IMR-90 (cell line): Measurements from ENCODE around the gene HOXD10. TPM values are rescaled to one million over a fixed set of nuclear protein-coding genes. Genes with fewer than 3 reads are reported as not detected.

ENCODE experiments used
- ATAC-seq: fragments of 200-7000 bp; cut with Tn5 transposase; 2 replicates; pipeline ENCODE4 v1.9.1; 2020; ENCODE audit warnings: low read depth, mild to moderate bottlenecking, moderate library complexity
- BruUV-seq: library from RNA; stranded (reverse); fragments of 400-500 nt; replicated peaks from 2 replicates; lab custom pipeline; 2021; lab: Mats Ljungman, UMichigan
- CTCF ChIA-PET: fragments of 300-600 bp; formaldehyde crosslinking; extraction: SDS; loops from one replicate; lab custom pipeline; 2021; ENCODE audit warnings: antibody characterized with exemption; lab: Yijun Ruan, JAX
- POLR2A ChIA-PET: fragments of 300-600 bp; sonication (Branson Sonifier 250); formaldehyde crosslinking; loops from one replicate; lab custom pipeline; 2022; ENCODE audit warnings: antibody characterized with exemption; ENCODE audit not compliant: unreplicated experiment; lab: Charles Lee
- DNase-seq: peaks from one replicate; pipeline ENCODE4 v3.0.0; 2013
- H2AFZ ChIP-seq: replicated peaks from 2 replicates; pipeline ENCODE3; 2013; ENCODE audit warnings: low read length, mild to moderate bottlenecking; ENCODE audit not compliant: poor library complexity
- H2AK5ac ChIP-seq: 2 replicates; pipeline ENCODE4 v1.6.1; 2013; ENCODE audit warnings: low read depth, low read length, inconsistent platforms
- H2AK9ac ChIP-seq: replicated peaks from 2 replicates; pipeline ENCODE3; 2013; ENCODE audit warnings: mild to moderate bottlenecking, low read depth, low read length, moderate library complexity; ENCODE audit not compliant: poor library complexity
- H2BK120ac ChIP-seq: 2 replicates; pipeline ENCODE4 v1.6.1; 2013; ENCODE audit warnings: low read depth, low read length, inconsistent platforms
- H2BK15ac ChIP-seq: 3 replicates; pipeline ENCODE4 v1.6.1; 2013; ENCODE audit warnings: low read depth, low read length, inconsistent platforms
- H2BK20ac ChIP-seq: 2 replicates; pipeline ENCODE4 v1.6.1; 2013; ENCODE audit warnings: low read depth, mild to moderate bottlenecking, inconsistent platforms, low read length, moderate library complexity
- H2BK5ac ChIP-seq: 2 replicates; pipeline ENCODE4 v1.6.1; 2013; ENCODE audit warnings: mild to moderate bottlenecking, low read depth, low read length, inconsistent platforms; ENCODE audit not compliant: poor library complexity, severe bottlenecking
- H3K14ac ChIP-seq: replicated peaks from 2 replicates; pipeline ENCODE4 v1.6.1; 2013; ENCODE audit warnings: low read depth, low read length, inconsistent platforms
- H3K18ac ChIP-seq: 2 replicates; pipeline ENCODE4 v1.6.1; 2013; ENCODE audit warnings: low read depth, low read length, control low read depth
- H3K23ac ChIP-seq: 2 replicates; pipeline ENCODE4 v1.6.1; 2013; ENCODE audit warnings: low read depth, low read length, inconsistent platforms
- H3K27ac ChIP-seq: 2 replicates; pipeline ENCODE4 v1.5.1; 2013; ENCODE audit warnings: mild to moderate bottlenecking, control low read depth, low read length; ENCODE audit not compliant: insufficient read depth
- H3K27me3 ChIP-seq: 2 replicates; pipeline ENCODE4 v1.6.1; 2013; ENCODE audit warnings: low read length; ENCODE audit not compliant: control insufficient read depth, insufficient read depth
- H3K36me3 ChIP-seq: 2 replicates; pipeline ENCODE4 v1.6.1; 2013; ENCODE audit warnings: low read length, mixed read lengths; ENCODE audit not compliant: control insufficient read depth, insufficient read depth
- H3K4ac ChIP-seq: 2 replicates; pipeline ENCODE4 v1.6.1; 2013; ENCODE audit warnings: low read depth, low read length, inconsistent platforms
- H3K4me1 ChIP-seq: 2 replicates; pipeline ENCODE4 v1.6.1; 2013; ENCODE audit warnings: low read length, mixed read lengths; ENCODE audit not compliant: control insufficient read depth, insufficient read depth
- H3K4me2 ChIP-seq: 2 replicates; pipeline ENCODE4 v1.6.1; 2013; ENCODE audit warnings: low read depth, mild to moderate bottlenecking, control low read depth, low read length, moderate library complexity
- H3K4me3 ChIP-seq: 2 replicates; pipeline ENCODE4 v1.5.1; 2013; ENCODE audit warnings: low read depth, mild to moderate bottlenecking, control low read depth, low read length, moderate library complexity; ENCODE audit not compliant: insufficient read depth
- H3K56ac ChIP-seq: 2 replicates; pipeline ENCODE4 v1.6.1; 2013; ENCODE audit warnings: low read length, inconsistent platforms; ENCODE audit not compliant: insufficient read depth; ENCODE audit errors: extremely low read depth
- H3K79me1 ChIP-seq, 2 experiments: 2 replicates each; pipeline ENCODE4 v1.6.1; 2013; ENCODE audit warnings: low read length in 2 of 2, inconsistent platforms in 1 of 2, low read depth in 1 of 2
- H3K9ac ChIP-seq: 2 replicates; pipeline ENCODE4 v1.6.1; 2013; ENCODE audit warnings: low read depth, low read length, control low read depth
- H3K9me1 ChIP-seq: 2 replicates; pipeline ENCODE4 v1.6.1; 2013; ENCODE audit warnings: low read length, inconsistent platforms; ENCODE audit not compliant: insufficient read depth
- H3K9me3 ChIP-seq: 2 replicates; pipeline ENCODE4 v1.6.1; 2013; ENCODE audit warnings: low read length; ENCODE audit not compliant: control insufficient read depth, insufficient read depth
- H4K20me1 ChIP-seq: 2 replicates; pipeline ENCODE4 v1.6.1; 2013; ENCODE audit warnings: low read length, inconsistent platforms; ENCODE audit not compliant: insufficient read depth
- H4K5ac ChIP-seq: 2 replicates; pipeline ENCODE4 v1.6.1; 2013; ENCODE audit warnings: mild to moderate bottlenecking, low read depth, low read length, control low read depth
- H4K8ac ChIP-seq, 2 experiments: 2 replicates each; pipeline ENCODE4 v1.6.1; 2013; ENCODE audit warnings: low read depth in 2 of 2, low read length in 2 of 2, control low read depth in 1 of 2, inconsistent platforms in 1 of 2
- H4K91ac ChIP-seq: 2 replicates; pipeline ENCODE4 v1.6.1; 2013; ENCODE audit warnings: low read depth, low read length, inconsistent platforms; ENCODE audit not compliant: insufficient read depth
- BHLHE40 ChIP-seq: fragments of 150-350 bp; IDR thresholded peaks from 2 replicates; pipeline ENCODE4 v1.6.1; 2016; ENCODE audit warnings: mild to moderate bottlenecking, low read depth, low read length
- CEBPB ChIP-seq: IDR thresholded peaks from 2 replicates; pipeline ENCODE4 v1.6.1; 2012; ENCODE audit warnings: low read depth, low read length, improper control_type of control experiment
- CHD1 ChIP-seq: IDR thresholded peaks from 2 replicates; pipeline ENCODE4 v1.6.1; 2012; ENCODE audit warnings: low read depth, low read length, improper control_type of control experiment
- CTCF ChIP-seq: conservative IDR thresholded peaks from 2 replicates; pipeline ENCODE4 v1.5.1; 2012; ENCODE audit warnings: mild to moderate bottlenecking, low read depth, low read length, improper control_type of control experiment
- FOS ChIP-seq: fragments of 150-350 bp; IDR thresholded peaks from 2 replicates; pipeline ENCODE4 v1.6.1; 2016; ENCODE audit warnings: low read depth, low read length
- MAFK ChIP-seq: IDR thresholded peaks from 2 replicates; pipeline ENCODE4 v1.6.1; 2012; ENCODE audit warnings: low read depth, low read length, improper control_type of control experiment
- MAZ ChIP-seq: IDR thresholded peaks from 2 replicates; pipeline ENCODE4 v1.6.1; 2012; ENCODE audit warnings: low read depth, mild to moderate bottlenecking, low read length, improper control_type of control experiment, moderate library complexity, borderline replicate concordance
- MXI1 ChIP-seq: IDR thresholded peaks from 2 replicates; pipeline ENCODE4 v1.6.1; 2012; ENCODE audit warnings: low read depth, mild to moderate bottlenecking, low read length, moderate library complexity, borderline replicate concordance
- NFE2L2 ChIP-seq: fragments of 150-350 bp; IDR thresholded peaks from 2 replicates; pipeline ENCODE4 v1.6.1; 2016; ENCODE audit warnings: low read depth, mild to moderate bottlenecking, low read length
- POLR2A ChIP-seq: IDR thresholded peaks from 2 replicates; pipeline ENCODE4 v1.6.1; 2012; ENCODE audit warnings: mild to moderate bottlenecking, low read depth, low read length
- RAD21 ChIP-seq: IDR thresholded peaks from 2 replicates; pipeline ENCODE4 v1.6.1; 2012; ENCODE audit warnings: low read length, improper control_type of control experiment
- RCOR1 ChIP-seq: IDR thresholded peaks from 2 replicates; pipeline ENCODE4 v1.6.1; 2012; ENCODE audit warnings: mild to moderate bottlenecking, low read length, improper control_type of control experiment; ENCODE audit not compliant: insufficient replicate concordance
- RFX5 ChIP-seq: IDR thresholded peaks from 2 replicates; pipeline ENCODE4 v1.8.0; 2012; ENCODE audit warnings: low read depth, mild to moderate bottlenecking, low read length, moderate library complexity
- SMC3 ChIP-seq: fragments of 150-350 bp; IDR thresholded peaks from 2 replicates; pipeline ENCODE4 v1.6.1; 2016; ENCODE audit warnings: low read depth, mild to moderate bottlenecking, antibody characterized with exemption, low read length, moderate library complexity
- USF2 ChIP-seq: fragments of 150-350 bp; IDR thresholded peaks from 2 replicates; pipeline ENCODE4 v1.6.1; 2017; ENCODE audit warnings: mild to moderate bottlenecking, antibody characterized with exemption, low read length, low read depth
- WGBS, 2 experiments: methylation state at CpG; one replicate each; pipeline versions ENCODE4 v1.1.5 to v1.1.7; 2013; ENCODE audit warnings: missing lambda C conversion rate in 2 of 2; ENCODE audit not compliant: insufficient read length in 1 of 2; ENCODE audit errors: extremely low coverage in 2 of 2; 5-methylcytosine and 5-hydroxymethylcytosine counted together
- dilution Hi-C: fragments of 300-500 bp; cut with HindIII; formaldehyde crosslinking; loops from one replicate; pipeline ENCODE4 v1.14.3; 2018; ENCODE audit warnings: low sequenced_read_pairs; ENCODE audit not compliant: unreplicated experiment
- in situ Hi-C: fragments of 300-500 bp; cut with MboI; formaldehyde crosslinking; loops from 3 replicates; pipeline ENCODE4 v1.14.3; 2019; ENCODE audit warnings: low sequenced_read_pairs, inconsistent platforms, mixed read lengths
- intact Hi-C: fragments of 100-400 bp; cut with micrococcal nuclease; formaldehyde crosslinking; loops from 2 replicates; pipeline ENCODE4 v1.10.0; 2022
- polyA plus RNA-seq, 3 experiments: library from polyadenylated mRNA; depleted of rRNA; stranded (reverse); fragments of >200 nt; gene quantifications; 2 replicates each; pipeline ENCODE4 v1.2.3, GENCODE V29; 2012; ENCODE audit warnings: low replicate concordance in 1 of 3
- total RNA-seq: library from RNA; depleted of rRNA; stranded (reverse); fragments of >200 nt; gene quantifications from 2 replicates; pipeline ENCODE4 v1.2.3, GENCODE V29; 2012
- TF ChIP-seq, protein P1 (sequence below): fragments of 150-350 bp; IDR thresholded peaks from 2 replicates; pipeline ENCODE4 v1.6.1; 2016; ENCODE audit warnings: low read depth, mild to moderate bottlenecking, low read length, moderate library complexity, borderline replicate concordance

The HOXD10 gene
- total and polyA plus RNA-seq, 2 of the 4 experiments (the other 2 are of a cell fraction): not detected

DNA sequence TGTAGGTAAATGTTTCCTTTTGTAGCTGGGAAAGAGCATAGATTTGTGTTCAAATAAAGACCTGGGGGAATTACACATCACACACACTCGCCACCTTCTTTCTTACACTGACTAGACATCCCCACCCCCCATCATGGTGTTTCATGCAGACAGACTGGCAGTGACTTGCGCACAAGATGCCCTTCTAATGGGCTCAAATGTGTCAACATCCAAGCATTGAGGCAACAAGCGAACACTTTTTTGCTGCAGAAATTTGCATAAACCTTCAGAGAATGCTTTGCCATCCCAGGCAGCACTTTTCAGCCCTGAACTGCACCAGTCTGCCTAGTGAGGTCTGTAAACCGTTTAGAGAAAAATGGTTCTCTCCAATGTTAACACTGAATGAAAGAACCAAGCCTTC is 17.5 kb downstream of the HOXD10 start:
- ChIA-PET POLR2A (no interaction called here), CTCF (interaction anchor here (3.0 to 3.1 kb wide), 2 partner anchors 321 to 503 kb away, joined by 9 to 23 read pairs; no protein-coding TSS in a partner anchor)
- Histone ChIP-seq H4K91ac (no peak overlapping the region), H2BK20ac (no peak overlapping the region), H2AFZ (no peak overlapping the region), H3K4ac (no peak overlapping the region), H2BK15ac (no peak overlapping the region), H3K4me1 (no peaks in the 10 kb centered on the region), H3K79me1 (no peaks in the 10 kb centered on the region), H3K27me3 (peaks cover 93% of the 10 kb centered on the region), H3K23ac (no peak overlapping the region), H4K5ac (no peak overlapping the region), H2BK120ac (no peak overlapping the region), H3K18ac (no peak overlapping the region), H3K9me1 (no peaks in the 10 kb centered on the region), H2AK5ac (no peak overlapping the region), H3K9ac (no peak overlapping the region), H3K14ac (no peak overlapping the region), H3K36me3 (no peaks in the 10 kb centered on the region), H4K8ac (no peak overlapping the region), H3K27ac (no peak overlapping the region), H3K4me2 (no peak overlapping the region), H2BK5ac (no peak overlapping the region), H3K4me3 (no peak overlapping the region), H3K56ac (no peak overlapping the region), H2AK9ac (no peak overlapping the region), H4K20me1 (no peaks in the 10 kb centered on the region), H3K9me3 (peaks cover 1% of the 10 kb centered on the region)
- dilution Hi-C loops: no loop called here
- intact Hi-C loops: no loop called here
- DNase-seq (no peak), ATAC-seq (no peak)
- WGBS, 2 experiments: no CpG with 5 or more reads among the region's 4 CpGs
- BruUV-seq: no TSS peak
- in situ Hi-C loops: no loop called here
- no peak for TF ChIP-seq CHD1
- TF ChIP-seq MAFK: no peak
- TF ChIP-seq RCOR1: no peak
- no peak for TF ChIP-seq NFE2L2
- no peak for TF ChIP-seq RFX5
- no peak for TF ChIP-seq FOS
- TF ChIP-seq CTCF: no peak
- TF ChIP-seq, protein P1, sequence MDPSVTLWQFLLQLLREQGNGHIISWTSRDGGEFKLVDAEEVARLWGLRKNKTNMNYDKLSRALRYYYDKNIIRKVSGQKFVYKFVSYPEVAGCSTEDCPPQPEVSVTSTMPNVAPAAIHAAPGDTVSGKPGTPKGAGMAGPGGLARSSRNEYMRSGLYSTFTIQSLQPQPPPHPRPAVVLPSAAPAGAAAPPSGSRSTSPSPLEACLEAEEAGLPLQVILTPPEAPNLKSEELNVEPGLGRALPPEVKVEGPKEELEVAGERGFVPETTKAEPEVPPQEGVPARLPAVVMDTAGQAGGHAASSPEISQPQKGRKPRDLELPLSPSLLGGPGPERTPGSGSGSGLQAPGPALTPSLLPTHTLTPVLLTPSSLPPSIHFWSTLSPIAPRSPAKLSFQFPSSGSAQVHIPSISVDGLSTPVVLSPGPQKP: no peak
- no peak for TF ChIP-seq MXI1
- TF ChIP-seq SMC3: no peak
- TF ChIP-seq CEBPB: no peak
- no peak for TF ChIP-seq RAD21
- no peak for TF ChIP-seq BHLHE40
- no peak for TF ChIP-seq POLR2A
- no peak for TF ChIP-seq USF2
- no peak for TF ChIP-seq MAZ
